GM19372 (cell line): Measurements from ENCODE around the gene DNAH2.

ENCODE experiments used
- ATAC-seq: cut with Tn5 transposase; IDR thresholded peaks from one replicate; pipeline ENCODE4 v1.9.1; 2021; ENCODE audit warnings: mild to moderate bottlenecking, low read depth, moderate library complexity; ENCODE audit not compliant: unreplicated experiment

The DNAH2 gene

GRCh38 chr17:7846765-7847661, 129.5 kb downstream of the DNAH2 start:
- no peak for ATAC-seq

- ATAC-seq, result no peak
These were observed 130.6 kb downstream of the DNAH2 start for GRCh38 chr17:7848131-7848579.

GRCh38 chr17:7848739-7849129, 131.2 kb downstream of the DNAH2 start:
- ATAC-seq, result no peak

GRCh38 chr17:7849130-7849750, 131.7 kb downstream of the DNAH2 start:
- no peak for ATAC-seq

GRCh38 chr17:7849751-7850504, 132.4 kb downstream of the DNAH2 start:
- ATAC-seq, result no peak

- no peak for ATAC-seq
These were observed 133.3 kb downstream of the DNAH2 start for GRCh38 chr17:7850701-7851437.

- peak; percentile 81 for ATAC-seq
These were observed 134.1 kb downstream of the DNAH2 start for GRCh38 chr17:7851438-7852261.

- no peak for ATAC-seq
These were observed 134.7 kb downstream of the DNAH2 start for GRCh38 chr17:7852262-7852670.

- no peak for ATAC-seq
These were observed 135.6 kb downstream of the DNAH2 start for GRCh38 chr17:7852919-7853690.

- no peak for ATAC-seq
These were observed 136.1 kb downstream of the DNAH2 start for GRCh38 chr17:7853691-7854038.

- ATAC-seq, result no peak
These were observed 136.7 kb downstream of the DNAH2 start for GRCh38 chr17:7854078-7854777.

- no peak for ATAC-seq
These were observed 137.5 kb downstream of the DNAH2 start, which contains the start of gene TMEM88 for GRCh38 chr17:7854851-7855659. TSS of gene TMEM88 (plus strand) at chr17:7855066. CDS start at chr17:7855075, 9 bp downstream.

GRCh38 chr17:7855660-7856010, 138.1 kb downstream of the DNAH2 start:
- ATAC-seq, result no peak

GRCh38 chr17:7856011-7856810, 138.7 kb downstream of the DNAH2 start:
- no peak for ATAC-seq

- peak; percentile 71 for ATAC-seq
These were observed 139.5 kb downstream of the DNAH2 start, which contains the start of gene NAA38 for GRCh38 chr17:7856811-7857712. TSS of gene NAA38 (minus strand) at chr17:7857559. CDS start at chr17:7857463, 96 bp downstream.
